GM12878 (cell line): ENCODE data around the gene ZNF570.

Experiments used
- BRCA1 ChIP-seq: IDR thresholded peaks from 2 replicates; pipeline ENCODE4 v1.6.1; 2011; ENCODE audit warnings: low read depth, low read length, improper control_type of control experiment
- CBFB ChIP-seq: IDR thresholded peaks from 2 replicates; pipeline ENCODE4 v1.6.1; 2016; ENCODE audit warnings: antibody characterized with exemption, low read depth
- GABPA ChIP-seq: IDR thresholded peaks from 2 replicates; pipeline ENCODE4 v1.6.1; 2014; ENCODE audit warnings: antibody characterized with exemption, low read depth, mild to moderate bottlenecking, inconsistent platforms
- GATAD2B ChIP-seq: fragments of 450-650 bp; conservative IDR thresholded peaks from 2 replicates; pipeline ENCODE4 v1.6.1; 2017; ENCODE audit warnings: low read depth, mild to moderate bottlenecking, moderate library complexity
- KAT2A ChIP-seq: conservative IDR thresholded peaks from 2 replicates; pipeline ENCODE4 v1.6.1; 2011; ENCODE audit warnings: low read depth, low read length; ENCODE audit not compliant: control insufficient read depth
- KDM1A ChIP-seq: fragments of 200-600 bp; sonication (generic); IDR thresholded peaks from 2 replicates; pipeline ENCODE4 v1.6.1; 2016; ENCODE audit warnings: borderline replicate concordance
- POLR2AphosphoS5 ChIP-seq: IDR thresholded peaks from 2 replicates; pipeline ENCODE4 v1.6.1; 2011; ENCODE audit warnings: mild to moderate bottlenecking, low read length, inconsistent platforms
- RAD51 ChIP-seq: fragments of 450-650 bp; IDR thresholded peaks from 2 replicates; pipeline ENCODE4 v1.6.1; 2016; ENCODE audit warnings: moderate library complexity, mild to moderate bottlenecking, inconsistent platforms
- RELA ChIP-seq: fragments of 450-650 bp; IDR thresholded peaks from 2 replicates; pipeline ENCODE4 v1.8.0; 2014; ENCODE audit warnings: borderline replicate concordance; ENCODE audit not compliant: partially characterized antibody
- YY1 ChIP-seq: IDR thresholded peaks from 2 replicates; pipeline ENCODE4 v1.6.1; 2011; ENCODE audit warnings: low read depth, mild to moderate bottlenecking, low read length
- TF ChIP-seq, protein P1 (sequence below), 3 experiments: IDR thresholded peaks in 2 of 3; conservative IDR thresholded peaks in 1 of 3; 2 replicates each; pipeline ENCODE4 v1.5.1; 2011; ENCODE audit warnings: low read depth in 3 of 3, low read length in 3 of 3, mild to moderate bottlenecking in 3 of 3, control low read depth in 2 of 3, moderate library complexity in 2 of 3, inconsistent platforms in 1 of 3, mixed read lengths in 1 of 3; ENCODE audit not compliant: control insufficient read depth in 2 of 3, insufficient read depth in 1 of 3; ENCODE audit errors: extremely low read depth in 1 of 3

DNA sequence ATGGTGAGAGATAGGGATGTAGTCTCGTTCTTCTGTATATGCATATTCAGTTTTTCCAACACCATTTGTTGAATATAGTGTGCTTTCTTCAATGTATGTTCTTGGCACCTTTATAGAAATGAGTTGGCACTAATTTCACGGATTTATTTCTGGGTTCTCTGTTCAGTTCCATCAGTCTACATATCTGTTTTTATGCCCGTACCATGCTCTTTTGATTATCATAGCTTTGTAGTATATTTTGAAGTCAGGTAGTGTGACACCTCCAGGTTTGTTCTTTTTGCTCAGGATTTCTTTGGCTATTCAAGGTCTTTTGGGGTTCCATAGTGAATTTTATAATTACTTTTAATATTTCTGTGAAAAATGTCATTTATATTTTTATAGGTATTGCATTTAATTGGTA is 23.1 kb downstream of the ZNF570 start:
- no peak for TF ChIP-seq RAD51
- TF ChIP-seq, protein P1, sequence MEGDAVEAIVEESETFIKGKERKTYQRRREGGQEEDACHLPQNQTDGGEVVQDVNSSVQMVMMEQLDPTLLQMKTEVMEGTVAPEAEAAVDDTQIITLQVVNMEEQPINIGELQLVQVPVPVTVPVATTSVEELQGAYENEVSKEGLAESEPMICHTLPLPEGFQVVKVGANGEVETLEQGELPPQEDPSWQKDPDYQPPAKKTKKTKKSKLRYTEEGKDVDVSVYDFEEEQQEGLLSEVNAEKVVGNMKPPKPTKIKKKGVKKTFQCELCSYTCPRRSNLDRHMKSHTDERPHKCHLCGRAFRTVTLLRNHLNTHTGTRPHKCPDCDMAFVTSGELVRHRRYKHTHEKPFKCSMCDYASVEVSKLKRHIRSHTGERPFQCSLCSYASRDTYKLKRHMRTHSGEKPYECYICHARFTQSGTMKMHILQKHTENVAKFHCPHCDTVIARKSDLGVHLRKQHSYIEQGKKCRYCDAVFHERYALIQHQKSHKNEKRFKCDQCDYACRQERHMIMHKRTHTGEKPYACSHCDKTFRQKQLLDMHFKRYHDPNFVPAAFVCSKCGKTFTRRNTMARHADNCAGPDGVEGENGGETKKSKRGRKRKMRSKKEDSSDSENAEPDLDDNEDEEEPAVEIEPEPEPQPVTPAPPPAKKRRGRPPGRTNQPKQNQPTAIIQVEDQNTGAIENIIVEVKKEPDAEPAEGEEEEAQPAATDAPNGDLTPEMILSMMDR (IDR thresholded peaks at IDR 0.05 in 2 of 3, conservative IDR thresholded peaks at IDR 0.05 in 1 of 3; ENCODE audit: control insufficient read depth in 2 of 3, extremely low read depth in 1 of 3, insufficient read depth in 1 of 3, low read depth in 3 of 3, low read length in 3 of 3) = no peak
- TF ChIP-seq YY1 = no peak
- no peak for TF ChIP-seq GATAD2B
- TF ChIP-seq RELA = no peak
- no peak for TF ChIP-seq GABPA
- TF ChIP-seq BRCA1 = no peak
- TF ChIP-seq POLR2AphosphoS5 = no peak
- TF ChIP-seq CBFB = no peak
- TF ChIP-seq KDM1A = no peak
- TF ChIP-seq KAT2A = no peak
